ENCODE data around the gene INTS11. TPM values are rescaled to one million over a fixed set of nuclear protein-coding genes. Genes with fewer than 3 reads are reported as not detected.

Gene INTS11
- total and polyA plus RNA-seq, 9 of the 15 experiments (the other 6 are each of a cell fraction or from before 2014, with no cell fraction given), result 3.6 to 183 (median 110) TPM

DNA sequence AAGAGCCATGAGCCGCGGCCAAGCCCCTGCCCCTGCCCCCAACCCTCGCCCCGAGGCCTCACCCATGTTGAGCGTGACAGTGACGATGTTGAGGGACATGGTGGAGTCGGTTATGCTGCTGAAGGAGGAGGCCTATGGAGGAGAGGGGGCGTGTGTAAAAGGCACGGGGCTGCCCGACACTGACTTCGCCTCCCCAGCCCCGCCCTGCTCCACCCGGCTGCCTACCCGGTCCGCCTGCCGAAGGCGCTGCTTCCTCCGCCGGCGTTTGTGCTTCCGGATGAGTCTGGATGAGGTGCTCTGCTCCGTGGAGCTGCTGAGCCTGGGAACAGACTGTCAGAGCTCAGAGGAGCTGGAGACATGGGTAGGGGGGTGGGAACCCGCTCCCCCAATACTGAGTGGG, 15.7 kb upstream of the INTS11 start:
- H3K9me3 ChIP-seq (replicated peaks; ENCODE audit: control insufficient read depth, insufficient read depth, low read depth, low read length), result peaks cover 2% of the 10 kb centered on the region; the same call in 1 of the 2 replicates
- ChIA-PET POLR2A (no interaction called here), CTCF (ENCODE audit: low intra/inter-chr PET ratio) (no interaction called here)
- no peak overlapping the region for H3K9ac ChIP-seq (ENCODE audit: insufficient read depth in 1 of 2, low read depth in 2 of 2, low read length in 2 of 2)
- H3K9me1 ChIP-seq (ENCODE audit: control insufficient read depth, insufficient read depth, low read length), result peaks cover 9% of the 10 kb centered on the region
- H3K27me3 ChIP-seq (ENCODE audit: control insufficient read depth in 2 of 2, insufficient read depth in 2 of 2, low read length in 2 of 2), result no peaks in the 10 kb centered on the region
- intact Hi-C loops (cut with micrococcal nuclease), result no loop called here
- ATAC-seq (no peak), DNase-seq (ENCODE audit: extremely low read depth in 1 of 4, low spot score in 3 of 4) (no peak), FAIRE-seq (no peak)
- H3K4me2 ChIP-seq (ENCODE audit: insufficient read depth, low read length), result no peak overlapping the region
- H3K4me1 ChIP-seq (replicated peaks in 1 of 2; ENCODE audit: control insufficient read depth in 2 of 2, insufficient read depth in 2 of 2, low read length in 2 of 2), result peaks cover 3 to 88% of the 10 kb centered on the region in 2 experiments; a peak in 2 of 5 replicates
- in situ Hi-C loops (cut with MboI), result no loop called here
- peaks cover 88% of the 10 kb centered on the region; the same call in 2 of the 3 replicates for H3K36me3 ChIP-seq (ENCODE audit: control insufficient read depth, insufficient read depth, low read length)
- no peak overlapping the region for H2AFZ ChIP-seq (ENCODE audit: low read depth, low read length)
- TF ChIP-seq, protein P1, sequence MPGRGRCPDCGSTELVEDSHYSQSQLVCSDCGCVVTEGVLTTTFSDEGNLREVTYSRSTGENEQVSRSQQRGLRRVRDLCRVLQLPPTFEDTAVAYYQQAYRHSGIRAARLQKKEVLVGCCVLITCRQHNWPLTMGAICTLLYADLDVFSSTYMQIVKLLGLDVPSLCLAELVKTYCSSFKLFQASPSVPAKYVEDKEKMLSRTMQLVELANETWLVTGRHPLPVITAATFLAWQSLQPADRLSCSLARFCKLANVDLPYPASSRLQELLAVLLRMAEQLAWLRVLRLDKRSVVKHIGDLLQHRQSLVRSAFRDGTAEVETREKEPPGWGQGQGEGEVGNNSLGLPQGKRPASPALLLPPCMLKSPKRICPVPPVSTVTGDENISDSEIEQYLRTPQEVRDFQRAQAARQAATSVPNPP (IDR thresholded peaks at IDR 0.05; ENCODE audit: borderline replicate concordance, insufficient read depth, insufficient read length), result no peak
- TF ChIP-seq ZSCAN32 (CRISPR knock-in tag; IDR thresholded peaks at IDR 0.05), result no peak
- TF ChIP-seq, protein P2, sequence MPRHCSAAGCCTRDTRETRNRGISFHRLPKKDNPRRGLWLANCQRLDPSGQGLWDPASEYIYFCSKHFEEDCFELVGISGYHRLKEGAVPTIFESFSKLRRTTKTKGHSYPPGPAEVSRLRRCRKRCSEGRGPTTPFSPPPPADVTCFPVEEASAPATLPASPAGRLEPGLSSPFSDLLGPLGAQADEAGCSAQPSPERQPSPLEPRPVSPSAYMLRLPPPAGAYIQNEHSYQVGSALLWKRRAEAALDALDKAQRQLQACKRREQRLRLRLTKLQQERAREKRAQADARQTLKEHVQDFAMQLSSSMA (CRISPR knock-in tag; IDR thresholded peaks at IDR 0.05), result no peak
- TF ChIP-seq ZNF699 (CRISPR knock-in tag; IDR thresholded peaks at IDR 0.05; ENCODE audit: insufficient replicate concordance), result no peak
- no peak for TF ChIP-seq ZNF830 (CRISPR knock-in tag; IDR thresholded peaks at IDR 0.05)
- H3K4me3 ChIP-seq, result no peak overlapping the region
- 90% methylated on average over 22 of the region's 23 CpGs for WGBS (ENCODE audit: insufficient coverage, low coverage, missing lambda C conversion rate)
- BruUV-seq (replicated peaks), result no TSS peak
- H3K79me2 ChIP-seq (ENCODE audit: control insufficient read depth, insufficient read depth, low read length), result peaks cover 26% of the 10 kb centered on the region
- no peak overlapping the region for H3K27ac ChIP-seq (ENCODE audit: extremely low read depth, low read depth, low read length)
- H4K20me1 ChIP-seq (replicated peaks; ENCODE audit: control insufficient read depth, insufficient read depth, low read length), result peaks cover 29% of the 10 kb centered on the region; the same call in 1 of the 2 replicates

All from K562 (cell line).